SK-N-MC (cell line): Measurements from ENCODE around the gene HSF2BP.
"Not testable (repeated sequence)": the region's sequence is repeated elsewhere in the genome, so short reads cannot be mapped to it uniquely, and the experiment has no call there.

Source experiments
- DNase-seq: peaks from one replicate; pipeline ENCODE4 v3.0.0-alpha.2; 2011; ENCODE audit warnings: low read depth, low spot score
- H3K27ac ChIP-seq: fragments of 200-600 bp; sonication (generic); 2 replicates; pipeline ENCODE4 v1.5.1; 2016; ENCODE audit warnings: mixed run types
- H3K36me3 ChIP-seq: fragments of 200-600 bp; sonication (generic); 2 replicates; pipeline ENCODE4 v1.6.1; 2017; ENCODE audit warnings: antibody characterized with exemption, low read length, mixed read lengths; ENCODE audit not compliant: insufficient read depth
- H3K4me3 ChIP-seq: fragments of 200-600 bp; sonication (generic); 2 replicates; pipeline ENCODE4 v1.5.1; 2016
- H3K9ac ChIP-seq: fragments of 200-600 bp; sonication (generic); 2 replicates; pipeline ENCODE4 v1.8.0; 2017; ENCODE audit warnings: mixed run types, mixed read lengths; ENCODE audit not compliant: insufficient read length
- H3K9me3 ChIP-seq: fragments of 200-600 bp; sonication (generic); 2 replicates; pipeline ENCODE4 v1.6.1; 2017; ENCODE audit warnings: low read depth, mild to moderate bottlenecking, antibody characterized with exemption, low read length, moderate library complexity, mixed read lengths
- EZH2 ChIP-seq: fragments of 200-600 bp; sonication (generic); IDR thresholded peaks from one replicate; pipeline ENCODE4 v1.6.1; 2017; ENCODE audit warnings: antibody characterized with exemption
- FOXP2 ChIP-seq: optimal IDR thresholded peaks from 2 replicates; pipeline ENCODE3; 2011; ENCODE audit warnings: mild to moderate bottlenecking, moderate library complexity; ENCODE audit not compliant: insufficient read depth; ENCODE audit errors: extremely low read length, control extremely low read depth
- POLR2AphosphoS5 ChIP-seq: IDR thresholded peaks from 2 replicates; pipeline ENCODE4 v1.6.1; 2012; ENCODE audit warnings: mild to moderate bottlenecking, low read depth, low read length, borderline replicate concordance

Gene HSF2BP

GRCh38 chr21:43573921-43574320, 85.4 kb downstream of the HSF2BP start:
- Histone ChIP-seq H3K36me3 (no peaks in the 10 kb centered on the region), H3K9ac (no peak overlapping the region), H3K9me3 (no peaks in the 10 kb centered on the region), H3K27ac (no peak overlapping the region), H3K4me3 (no peak overlapping the region)
- DNase-seq = no peak
- TF ChIP-seq POLR2AphosphoS5 (no peak), EZH2 (no peak), FOXP2 (no peak)

GRCh38 chr21:43572446-43572845, 86.8 kb downstream of the HSF2BP start:
- no peak overlapping the region for H3K4me3 ChIP-seq
- H3K9me3 ChIP-seq = no peaks in the 10 kb centered on the region
- no peak overlapping the region for H3K9ac ChIP-seq
- no peak for DNase-seq
- no peak for TF ChIP-seq POLR2AphosphoS5
- TF ChIP-seq FOXP2 = no peak
- TF ChIP-seq EZH2 = no peak
- no peaks in the 10 kb centered on the region for H3K36me3 ChIP-seq
- no peak overlapping the region for H3K27ac ChIP-seq

GRCh38 chr21:43571976-43572375, 87.3 kb downstream of the HSF2BP start:
- H3K36me3 ChIP-seq = no peaks in the 10 kb centered on the region
- no peak for TF ChIP-seq EZH2
- no peak for TF ChIP-seq POLR2AphosphoS5
- no peak for TF ChIP-seq FOXP2
- H3K4me3 ChIP-seq = no peak overlapping the region
- H3K27ac ChIP-seq = no peak overlapping the region
- no peak overlapping the region for H3K9ac ChIP-seq
- DNase-seq = no peak
- H3K9me3 ChIP-seq = no peaks in the 10 kb centered on the region

GRCh38 chr21:43570195-43570594, 89.1 kb downstream of the HSF2BP start:
- not testable (repeated sequence) for H3K36me3 ChIP-seq, H3K27ac ChIP-seq, H3K9me3 ChIP-seq, H3K9ac ChIP-seq, DNase-seq, H3K4me3 ChIP-seq

- not testable (repeated sequence) for H3K9me3 ChIP-seq, H3K36me3 ChIP-seq, H3K9ac ChIP-seq, H3K4me3 ChIP-seq, DNase-seq, H3K27ac ChIP-seq
Measured at GRCh38 chr21:43562451-43562850, 96.8 kb downstream of the HSF2BP start.

GRCh38 chr21:43540561-43540960, 118.7 kb downstream of the HSF2BP start:
- not testable (repeated sequence) for H3K27ac ChIP-seq, H3K4me3 ChIP-seq, H3K9me3 ChIP-seq, H3K36me3 ChIP-seq, H3K9ac ChIP-seq, DNase-seq

GRCh38 chr21:43522495-43523131, 136.7 kb downstream of the HSF2BP start:
- H3K4me3 ChIP-seq, H3K9ac ChIP-seq, H3K36me3 ChIP-seq, H3K27ac ChIP-seq, DNase-seq, H3K9me3 ChIP-seq: not testable (repeated sequence)

GRCh38 chr21:43517701-43518100, 141.6 kb downstream of the HSF2BP start:
- H3K4me3 ChIP-seq, H3K27ac ChIP-seq, H3K9ac ChIP-seq, DNase-seq, H3K9me3 ChIP-seq, H3K36me3 ChIP-seq: not testable (repeated sequence)

- not testable (repeated sequence) for H3K9me3 ChIP-seq, H3K36me3 ChIP-seq, H3K27ac ChIP-seq, H3K9ac ChIP-seq, H3K4me3 ChIP-seq, DNase-seq
Measured at GRCh38 chr21:43516860-43517627, 142.2 kb downstream of the HSF2BP start.

- not testable (repeated sequence) for H3K9me3 ChIP-seq, H3K36me3 ChIP-seq, H3K4me3 ChIP-seq, H3K27ac ChIP-seq, DNase-seq, H3K9ac ChIP-seq
Measured at GRCh38 chr21:43516295-43516847, 142.9 kb downstream of the HSF2BP start.

GRCh38 chr21:43514834-43515233, 144.5 kb downstream of the HSF2BP start:
- not testable (repeated sequence) for H3K27ac ChIP-seq, H3K9me3 ChIP-seq, DNase-seq, H3K36me3 ChIP-seq, H3K4me3 ChIP-seq, H3K9ac ChIP-seq

GRCh38 chr21:43513023-43513422, 146.3 kb downstream of the HSF2BP start:
- H3K36me3 ChIP-seq, H3K9me3 ChIP-seq, H3K9ac ChIP-seq, H3K4me3 ChIP-seq, H3K27ac ChIP-seq, DNase-seq: not testable (repeated sequence)

GRCh38 chr21:43511209-43511608, 148.1 kb downstream of the HSF2BP start:
- not testable (repeated sequence) for H3K27ac ChIP-seq, H3K9ac ChIP-seq, H3K36me3 ChIP-seq, H3K4me3 ChIP-seq, DNase-seq, H3K9me3 ChIP-seq

- not testable (repeated sequence) for H3K9ac ChIP-seq, H3K36me3 ChIP-seq, H3K4me3 ChIP-seq, H3K27ac ChIP-seq, H3K9me3 ChIP-seq, DNase-seq
Measured at GRCh38 chr21:43510669-43511068, 148.6 kb downstream of the HSF2BP start.
